ENCODE results near the gene CCDC188. TPM values are rescaled to one million over a fixed set of nuclear protein-coding genes. Genes with fewer than 3 reads are reported as not detected.
A peak's percentile ranks its signal among the peaks of the same experiment; 100 is the strongest.

Gene CCDC188
- total and polyA plus RNA-seq, 9 of the 15 experiments (the other 6 are each of a cell fraction or from before 2014, with no cell fraction given): not detected

- 0 out of 2 replicates have a peak, but pooled peaks have one; percentile 18 for TF ChIP-seq ZNF668 (CRISPR knock-in tag; IDR thresholded peaks at IDR 0.05)
- peak; percentile 17 for TF ChIP-seq HCFC1 (IDR thresholded peaks at IDR 0.05; ENCODE audit: low read depth, low read length)
- no peak for TF ChIP-seq DPF2 (IDR thresholded peaks at IDR 0.05)
- TF ChIP-seq ZNF695 (CRISPR knock-in tag; IDR thresholded peaks at IDR 0.05): no peak
- TF ChIP-seq POLR2AphosphoS5 (IDR thresholded peaks at IDR 0.05; ENCODE audit: control insufficient read depth, insufficient read depth, low read depth, low read length): no peak
- no peak for TF ChIP-seq MAX (CRISPR knock-in tag; IDR thresholded peaks at IDR 0.05)
- TF ChIP-seq EP300 (IDR thresholded peaks at IDR 0.05; ENCODE audit: low read length): no peak
- TF ChIP-seq E2F3 (CRISPR knock-in tag; IDR thresholded peaks at IDR 0.05): peak; percentile 11; the same call in 1 of the 2 replicates
- peak in 1 of 2 experiments; percentile 42; a peak in 1 of 4 replicates for TF ChIP-seq MAZ (CRISPR knock-in tag; conservative IDR thresholded peaks at IDR 0.05 in 1 of 2, IDR thresholded peaks at IDR 0.05 in 1 of 2)
- TF ChIP-seq, protein P1, sequence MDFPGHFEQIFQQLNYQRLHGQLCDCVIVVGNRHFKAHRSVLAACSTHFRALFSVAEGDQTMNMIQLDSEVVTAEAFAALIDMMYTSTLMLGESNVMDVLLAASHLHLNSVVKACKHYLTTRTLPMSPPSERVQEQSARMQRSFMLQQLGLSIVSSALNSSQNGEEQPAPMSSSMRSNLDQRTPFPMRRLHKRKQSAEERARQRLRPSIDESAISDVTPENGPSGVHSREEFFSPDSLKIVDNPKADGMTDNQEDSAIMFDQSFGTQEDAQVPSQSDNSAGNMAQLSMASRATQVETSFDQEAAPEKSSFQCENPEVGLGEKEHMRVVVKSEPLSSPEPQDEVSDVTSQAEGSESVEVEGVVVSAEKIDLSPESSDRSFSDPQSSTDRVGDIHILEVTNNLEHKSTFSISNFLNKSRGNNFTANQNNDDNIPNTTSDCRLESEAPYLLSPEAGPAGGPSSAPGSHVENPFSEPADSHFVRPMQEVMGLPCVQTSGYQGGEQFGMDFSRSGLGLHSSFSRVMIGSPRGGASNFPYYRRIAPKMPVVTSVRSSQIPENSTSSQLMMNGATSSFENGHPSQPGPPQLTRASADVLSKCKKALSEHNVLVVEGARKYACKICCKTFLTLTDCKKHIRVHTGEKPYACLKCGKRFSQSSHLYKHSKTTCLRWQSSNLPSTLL (IDR thresholded peaks at IDR 0.05): no peak
- TF ChIP-seq CHD2 (IDR thresholded peaks at IDR 0.05; ENCODE audit: low read depth, low read length): no peak
- no peak for TF ChIP-seq U2AF2 (optimal IDR thresholded peaks at IDR 0.05; ENCODE audit: low read depth, low read length)
- peak in 1 of 2 experiments; percentile 15; a peak in 1 of 4 replicates for TF ChIP-seq SIX5 (IDR thresholded peaks at IDR 0.05; ENCODE audit: borderline replicate concordance in 1 of 2, insufficient read depth in 1 of 2, low read depth in 1 of 2, low read length in 2 of 2)
- TF ChIP-seq POLR2A (conservative IDR thresholded peaks at IDR 0.05): no peak
- no peak for TF ChIP-seq GABPB2 (CRISPR knock-in tag; conservative IDR thresholded peaks at IDR 0.05)
- peak; percentile 32; the same call in 1 of the 2 replicates for TF ChIP-seq TEAD4 (IDR thresholded peaks at IDR 0.05; ENCODE audit: low read length)
- no peak for TF ChIP-seq TEAD4 (CRISPR knock-in tag; IDR thresholded peaks at IDR 0.05; ENCODE audit: borderline replicate concordance)
- 0 out of 4 replicates have a peak, but pooled peaks of 1 of the 2 experiments have one; percentile 8 for TF ChIP-seq HDAC1 (IDR thresholded peaks at IDR 0.05)
- 0 out of 2 replicates have a peak, but pooled peaks have one; percentile 13 for TF ChIP-seq JUND (IDR thresholded peaks at IDR 0.05; ENCODE audit: borderline replicate concordance, low read depth, low read length)
- no peak for TF ChIP-seq JUND (tag; IDR thresholded peaks at IDR 0.05; ENCODE audit: borderline replicate concordance, low read depth, low read length)
- TF ChIP-seq, protein P2, sequence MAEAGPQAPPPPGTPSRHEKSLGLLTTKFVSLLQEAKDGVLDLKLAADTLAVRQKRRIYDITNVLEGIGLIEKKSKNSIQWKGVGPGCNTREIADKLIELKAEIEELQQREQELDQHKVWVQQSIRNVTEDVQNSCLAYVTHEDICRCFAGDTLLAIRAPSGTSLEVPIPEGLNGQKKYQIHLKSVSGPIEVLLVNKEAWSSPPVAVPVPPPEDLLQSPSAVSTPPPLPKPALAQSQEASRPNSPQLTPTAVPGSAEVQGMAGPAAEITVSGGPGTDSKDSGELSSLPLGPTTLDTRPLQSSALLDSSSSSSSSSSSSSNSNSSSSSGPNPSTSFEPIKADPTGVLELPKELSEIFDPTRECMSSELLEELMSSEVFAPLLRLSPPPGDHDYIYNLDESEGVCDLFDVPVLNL (CRISPR knock-in tag; IDR thresholded peaks at IDR 0.05; ENCODE audit: low read depth): no peak
- TF ChIP-seq NFE2L1 (tag; IDR thresholded peaks at IDR 0.05; ENCODE audit: borderline replicate concordance, low read depth): no peak
- TF ChIP-seq RBM39 (optimal IDR thresholded peaks at IDR 0.05; ENCODE audit: low read depth, low read length): no peak
- no peak for TF ChIP-seq PCBP1 (IDR thresholded peaks at IDR 0.05; ENCODE audit: low read depth, low read length, poor library complexity, severe bottlenecking)
- TF ChIP-seq PYGO2 (tag; IDR thresholded peaks at IDR 0.05): no peak
- no peak for TF ChIP-seq GABPA (tag; conservative IDR thresholded peaks at IDR 0.05; ENCODE audit: low read depth)
- no peak for TF ChIP-seq XRCC5 (IDR thresholded peaks at IDR 0.05; ENCODE audit: low read depth, low read length)
Measured at GRCh38 chr22:20115691-20116375, 35.0 kb downstream of the CCDC188 start, which contains the start of gene RANBP1 (continued).
